ENCODE results near the gene TRIM10. TPM values are rescaled to one million over a fixed set of nuclear protein-coding genes. Genes with fewer than 3 reads are reported as not detected.

TRIM10 gene
- total and polyA plus RNA-seq, 2 experiments from 2014 or later, result 0.31 TPM; not detected in 1

DNA sequence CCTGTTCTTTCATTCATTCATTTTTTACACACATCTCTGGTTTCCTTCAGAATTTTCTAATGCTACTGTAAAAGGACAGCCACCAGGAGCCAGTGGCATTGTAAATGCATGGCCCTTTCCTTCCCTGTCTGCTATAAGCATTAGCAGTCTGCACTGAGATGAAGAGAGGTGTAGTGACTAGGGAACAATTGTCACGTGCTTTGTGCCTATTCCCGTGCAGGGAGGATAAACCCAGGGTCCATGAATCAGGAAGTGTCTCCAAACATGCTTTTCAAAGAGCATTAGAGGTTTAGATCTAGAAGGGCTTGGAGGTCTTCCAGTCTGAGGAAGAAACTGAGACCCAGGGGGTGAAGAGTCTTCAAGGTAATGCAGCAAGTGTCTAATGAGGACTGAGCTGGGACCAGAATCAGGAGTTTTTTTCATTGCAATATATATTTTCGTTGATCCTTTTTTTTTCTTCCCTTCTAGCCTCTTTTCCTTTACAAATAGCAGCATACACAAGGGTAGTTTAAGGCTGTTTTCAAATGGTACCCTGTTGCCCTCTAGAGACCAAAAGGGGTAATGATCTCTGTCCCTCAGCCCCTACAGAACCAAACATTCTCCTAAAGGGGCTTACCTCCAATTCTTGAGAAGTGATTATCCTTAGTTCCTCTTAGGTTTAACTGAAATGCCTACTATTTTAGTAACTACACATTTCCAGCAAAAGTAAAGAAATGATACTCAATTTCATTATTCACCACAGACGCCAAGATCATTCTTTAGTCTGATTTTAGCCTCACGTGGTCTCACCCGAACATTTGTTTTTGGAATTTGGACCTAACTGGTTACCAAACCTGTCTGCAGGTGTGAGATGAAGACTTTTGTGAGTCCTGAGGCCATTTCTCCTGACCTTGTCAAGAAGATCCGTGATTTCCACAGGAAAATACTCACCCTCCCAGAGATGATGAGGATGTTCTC lies 8.9 kb upstream of the TRIM10 start:
- no peak overlapping the region for H3K27ac ChIP-seq (ENCODE audit: low read depth)
- TF ChIP-seq, protein P1, sequence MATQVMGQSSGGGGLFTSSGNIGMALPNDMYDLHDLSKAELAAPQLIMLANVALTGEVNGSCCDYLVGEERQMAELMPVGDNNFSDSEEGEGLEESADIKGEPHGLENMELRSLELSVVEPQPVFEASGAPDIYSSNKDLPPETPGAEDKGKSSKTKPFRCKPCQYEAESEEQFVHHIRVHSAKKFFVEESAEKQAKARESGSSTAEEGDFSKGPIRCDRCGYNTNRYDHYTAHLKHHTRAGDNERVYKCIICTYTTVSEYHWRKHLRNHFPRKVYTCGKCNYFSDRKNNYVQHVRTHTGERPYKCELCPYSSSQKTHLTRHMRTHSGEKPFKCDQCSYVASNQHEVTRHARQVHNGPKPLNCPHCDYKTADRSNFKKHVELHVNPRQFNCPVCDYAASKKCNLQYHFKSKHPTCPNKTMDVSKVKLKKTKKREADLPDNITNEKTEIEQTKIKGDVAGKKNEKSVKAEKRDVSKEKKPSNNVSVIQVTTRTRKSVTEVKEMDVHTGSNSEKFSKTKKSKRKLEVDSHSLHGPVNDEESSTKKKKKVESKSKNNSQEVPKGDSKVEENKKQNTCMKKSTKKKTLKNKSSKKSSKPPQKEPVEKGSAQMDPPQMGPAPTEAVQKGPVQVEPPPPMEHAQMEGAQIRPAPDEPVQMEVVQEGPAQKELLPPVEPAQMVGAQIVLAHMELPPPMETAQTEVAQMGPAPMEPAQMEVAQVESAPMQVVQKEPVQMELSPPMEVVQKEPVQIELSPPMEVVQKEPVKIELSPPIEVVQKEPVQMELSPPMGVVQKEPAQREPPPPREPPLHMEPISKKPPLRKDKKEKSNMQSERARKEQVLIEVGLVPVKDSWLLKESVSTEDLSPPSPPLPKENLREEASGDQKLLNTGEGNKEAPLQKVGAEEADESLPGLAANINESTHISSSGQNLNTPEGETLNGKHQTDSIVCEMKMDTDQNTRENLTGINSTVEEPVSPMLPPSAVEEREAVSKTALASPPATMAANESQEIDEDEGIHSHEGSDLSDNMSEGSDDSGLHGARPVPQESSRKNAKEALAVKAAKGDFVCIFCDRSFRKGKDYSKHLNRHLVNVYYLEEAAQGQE (IDR thresholded peaks at IDR 0.05; ENCODE audit: unreplicated experiment), result no peak
- TF ChIP-seq, protein P2, sequence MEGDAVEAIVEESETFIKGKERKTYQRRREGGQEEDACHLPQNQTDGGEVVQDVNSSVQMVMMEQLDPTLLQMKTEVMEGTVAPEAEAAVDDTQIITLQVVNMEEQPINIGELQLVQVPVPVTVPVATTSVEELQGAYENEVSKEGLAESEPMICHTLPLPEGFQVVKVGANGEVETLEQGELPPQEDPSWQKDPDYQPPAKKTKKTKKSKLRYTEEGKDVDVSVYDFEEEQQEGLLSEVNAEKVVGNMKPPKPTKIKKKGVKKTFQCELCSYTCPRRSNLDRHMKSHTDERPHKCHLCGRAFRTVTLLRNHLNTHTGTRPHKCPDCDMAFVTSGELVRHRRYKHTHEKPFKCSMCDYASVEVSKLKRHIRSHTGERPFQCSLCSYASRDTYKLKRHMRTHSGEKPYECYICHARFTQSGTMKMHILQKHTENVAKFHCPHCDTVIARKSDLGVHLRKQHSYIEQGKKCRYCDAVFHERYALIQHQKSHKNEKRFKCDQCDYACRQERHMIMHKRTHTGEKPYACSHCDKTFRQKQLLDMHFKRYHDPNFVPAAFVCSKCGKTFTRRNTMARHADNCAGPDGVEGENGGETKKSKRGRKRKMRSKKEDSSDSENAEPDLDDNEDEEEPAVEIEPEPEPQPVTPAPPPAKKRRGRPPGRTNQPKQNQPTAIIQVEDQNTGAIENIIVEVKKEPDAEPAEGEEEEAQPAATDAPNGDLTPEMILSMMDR (conservative IDR thresholded peaks at IDR 0.05; ENCODE audit: low read depth in 2 of 2), result peak; percentile 81 to 84
- no peaks in the 10 kb centered on the region for H3K79me2 ChIP-seq (replicated peaks; ENCODE audit: insufficient read depth)
- no peak overlapping the region for H3K27ac Mint-ChIP-seq
- DNase-seq (ENCODE audit: low spot score) (peak; percentile 83), ATAC-seq (peak; percentile 72)
- 0 out of 2 replicates have a peak, but pooled peaks cover 4% of the 10 kb centered on the region for H3F3A ChIP-seq (replicated peaks; ENCODE audit: low read depth)
- peaks cover 9% of the 10 kb centered on the region; the same call in 2 of the 3 replicates for H3K4me1 Mint-ChIP-seq
- no peak overlapping the region for H2AFZ ChIP-seq
- H3K36me3 ChIP-seq (ENCODE audit: insufficient read depth), result no peaks in the 10 kb centered on the region
- no peaks in the 10 kb centered on the region for H3K36me3 Mint-ChIP-seq (ENCODE audit: low read depth)
- peaks cover 37% of the 10 kb centered on the region for H3K27me3 Mint-ChIP-seq (ENCODE audit: insufficient read depth, low read depth, poor library complexity)
- no peak overlapping the region for H3K4me2 ChIP-seq
- peaks cover 53% of the 10 kb centered on the region for H3K27me3 ChIP-seq (ENCODE audit: insufficient read depth)
- no peak overlapping the region for H3K4me3 ChIP-seq
- H3K4me1 ChIP-seq (ENCODE audit: insufficient read depth), result no peaks in the 10 kb centered on the region
- no peaks in the 10 kb centered on the region for H3K9me3 Mint-ChIP-seq
- no peaks in the 10 kb centered on the region for H3K9me2 ChIP-seq (ENCODE audit: insufficient read depth)
- no peak overlapping the region for H3K4me3 Mint-ChIP-seq
- H4K20me1 ChIP-seq (replicated peaks; ENCODE audit: insufficient read depth), result no peaks in the 10 kb centered on the region

DNA sequence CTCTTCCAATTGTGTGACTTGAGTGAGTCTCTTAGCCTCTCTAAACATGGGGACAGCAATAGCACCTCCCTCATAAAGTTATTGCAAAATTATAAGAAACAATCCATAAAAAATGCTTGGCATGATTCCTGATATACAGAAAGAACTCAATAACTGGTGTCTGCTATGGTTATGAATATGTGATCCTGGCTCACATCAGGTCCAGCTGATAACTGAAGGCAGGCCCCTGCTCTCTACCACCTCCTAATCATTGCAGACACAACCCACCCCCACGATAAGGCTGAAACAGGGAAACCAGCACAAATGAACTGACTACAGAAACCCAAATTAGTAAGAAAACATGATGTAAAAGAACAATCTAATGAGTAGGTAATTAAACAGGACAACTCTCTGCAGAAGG lies 7.7 kb upstream of the TRIM10 start:
- H4K20me1 ChIP-seq (replicated peaks; ENCODE audit: insufficient read depth), result no peaks in the 10 kb centered on the region
- no peak for ATAC-seq
- 0 out of 2 replicates have a peak, but pooled peaks cover 4% of the 10 kb centered on the region for H3F3A ChIP-seq (replicated peaks; ENCODE audit: low read depth)
- H3K4me2 ChIP-seq, result no peak overlapping the region
- no peaks in the 10 kb centered on the region for H3K79me2 ChIP-seq (replicated peaks; ENCODE audit: insufficient read depth)
- H3K27me3 Mint-ChIP-seq (ENCODE audit: insufficient read depth, low read depth, poor library complexity), result peaks cover 35% of the 10 kb centered on the region
- H3K9me2 ChIP-seq (ENCODE audit: insufficient read depth), result no peaks in the 10 kb centered on the region
- H3K27ac Mint-ChIP-seq, result no peak overlapping the region
- no peaks in the 10 kb centered on the region for H3K36me3 Mint-ChIP-seq (ENCODE audit: low read depth)
- peaks cover 7% of the 10 kb centered on the region for H3K4me1 Mint-ChIP-seq
- no peak overlapping the region for H3K27ac ChIP-seq (ENCODE audit: low read depth)
- H3K36me3 ChIP-seq (ENCODE audit: insufficient read depth), result no peaks in the 10 kb centered on the region
- no peak overlapping the region for H3K4me3 ChIP-seq
- H3K4me1 ChIP-seq (ENCODE audit: insufficient read depth), result no peaks in the 10 kb centered on the region
- peaks cover 41% of the 10 kb centered on the region for H3K27me3 ChIP-seq (ENCODE audit: insufficient read depth)
- no peaks in the 10 kb centered on the region for H3K9me3 Mint-ChIP-seq
- H3K4me3 Mint-ChIP-seq, result no peak overlapping the region
- no peak for DNase-seq (ENCODE audit: low spot score)
- TF ChIP-seq, protein P1 (IDR thresholded peaks at IDR 0.05; ENCODE audit: unreplicated experiment), result no peak
- no peak for TF ChIP-seq ZNF331 (CRISPR knock-in tag; IDR thresholded peaks at IDR 0.05; ENCODE audit: low read depth)
- no peak for TF ChIP-seq EZH2 (IDR thresholded peaks at IDR 0.05; ENCODE audit: low read depth, unreplicated experiment)
- TF ChIP-seq STAT1 (IDR thresholded peaks at IDR 0.05; ENCODE audit: unreplicated experiment), result no peak
- no peak for TF ChIP-seq POLR2AphosphoS5 (IDR thresholded peaks at IDR 0.05; ENCODE audit: low read depth)
- no peak overlapping the region for H2AFZ ChIP-seq

Measured in GM23338 (cell line).